Activated CD8-positive, alpha-beta memory T cell treated with anti-CD3 and anti-CD28 coated beads, Interleukin-2, amount 50 U/mL, for 1 hour (primary cell): ENCODE measurements around the gene ALKBH5.

Experiments
- DNase-seq: peaks from one replicate; pipeline ENCODE4 v3.0.0-alpha.2; 2020; ENCODE audit errors: extremely low read depth

Gene ALKBH5

GRCh38 chr17:18224053-18224386, 40.4 kb downstream of the ALKBH5 start:
- DNase-seq, result no peak

DNA sequence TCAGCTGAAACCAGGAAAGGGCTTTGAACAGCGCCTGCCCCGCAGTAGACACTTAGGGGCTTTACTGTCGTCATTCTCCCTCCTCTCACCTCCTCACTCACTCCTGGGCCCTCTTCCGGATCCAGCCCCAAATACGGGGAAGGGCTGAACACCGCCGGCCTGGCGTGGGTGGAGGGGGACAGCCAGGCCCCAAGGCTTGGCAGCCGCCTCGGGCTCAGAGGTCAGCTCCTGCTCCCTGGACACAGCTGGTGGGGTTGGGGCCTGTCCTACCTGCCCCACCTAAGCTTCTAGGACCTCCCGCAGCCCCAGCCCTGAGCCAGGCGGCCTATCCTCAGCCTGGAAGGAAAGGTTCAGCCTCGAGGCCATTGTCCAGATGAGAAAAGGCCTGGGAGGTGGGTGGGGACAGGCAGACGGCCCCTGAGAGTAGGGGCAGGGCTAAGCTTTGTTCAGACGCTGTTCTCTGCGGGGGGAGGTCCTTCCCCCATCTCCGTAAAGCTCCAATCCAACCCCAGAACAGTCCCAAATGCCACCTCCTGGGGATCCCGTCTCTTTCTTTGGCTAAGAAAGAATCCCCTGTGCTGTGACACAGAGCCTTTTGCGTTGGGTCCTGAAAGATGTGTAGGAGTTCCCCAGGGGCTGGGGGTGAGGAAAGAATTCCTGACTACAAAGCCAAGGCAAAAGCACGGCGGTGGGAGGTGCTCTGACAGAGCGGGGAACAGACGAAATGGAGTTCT, 40.9 kb downstream of the ALKBH5 start:
- DNase-seq, result no peak

- DNase-seq, result peak; percentile 81
These were observed 41.6 kb downstream of the ALKBH5 start, which contains the start of gene LLGL1 for GRCh38 chr17:18225121-18225641. Gene LLGL1, plus strand, starts transcription at chr17:18225635. Its CDS starts 48 bp downstream, at chr17:18225683.

- DNase-seq, result no peak
These were observed 42.1 kb downstream of the ALKBH5 start for GRCh38 chr17:18225642-18226283.

- DNase-seq, result no peak
These were observed 42.8 kb downstream of the ALKBH5 start for GRCh38 chr17:18226284-18226945.

- no peak for DNase-seq
These were observed 44.0 kb downstream of the ALKBH5 start for GRCh38 chr17:18227635-18228034.

DNA sequence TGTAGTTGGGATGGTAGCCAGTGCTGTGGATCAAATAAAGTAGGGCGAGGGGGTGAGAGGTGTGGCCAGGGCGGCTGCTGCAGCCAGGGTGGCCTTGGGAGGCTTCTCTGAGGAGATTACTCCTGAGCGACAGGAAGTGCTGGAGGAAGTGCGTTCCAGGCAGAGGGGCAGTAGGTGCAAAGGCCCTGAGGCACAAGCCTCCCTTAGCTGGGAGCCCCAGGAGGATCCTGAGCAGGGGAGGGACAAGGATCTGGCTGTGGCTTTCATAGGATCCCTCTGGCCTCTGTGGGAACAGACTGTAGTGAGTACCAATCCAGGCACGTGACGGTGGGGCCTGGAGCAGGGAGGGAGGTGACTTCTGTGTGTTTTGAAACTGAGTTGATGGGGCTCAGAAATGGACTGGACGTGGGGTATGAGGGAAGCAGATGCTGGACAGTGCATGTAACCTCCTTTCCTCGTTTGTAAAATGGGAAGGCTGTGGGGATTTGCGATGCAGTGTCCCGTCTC, 44.6 kb downstream of the ALKBH5 start:
- no peak for DNase-seq

DNA sequence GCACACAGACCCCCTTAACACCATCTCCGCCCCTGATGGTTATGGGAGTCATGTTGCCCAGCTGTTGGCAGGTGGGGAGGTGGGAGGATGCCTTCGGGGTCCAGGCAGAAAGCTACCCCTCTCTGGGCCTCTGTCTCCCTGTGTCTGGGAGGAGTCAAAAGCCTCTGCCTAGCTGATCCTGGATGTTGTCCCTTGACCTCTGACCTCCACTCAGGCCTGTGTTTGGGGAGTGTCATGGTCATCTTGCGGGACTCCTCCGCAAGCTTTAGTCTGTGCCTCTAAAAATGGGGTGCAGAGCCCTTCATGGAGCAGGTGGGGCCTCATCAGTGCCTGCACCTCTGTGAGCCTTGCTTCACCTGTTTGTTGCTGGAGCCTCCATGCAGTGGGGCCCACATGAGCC, 45.6 kb downstream of the ALKBH5 start:
- no peak for DNase-seq

DNA sequence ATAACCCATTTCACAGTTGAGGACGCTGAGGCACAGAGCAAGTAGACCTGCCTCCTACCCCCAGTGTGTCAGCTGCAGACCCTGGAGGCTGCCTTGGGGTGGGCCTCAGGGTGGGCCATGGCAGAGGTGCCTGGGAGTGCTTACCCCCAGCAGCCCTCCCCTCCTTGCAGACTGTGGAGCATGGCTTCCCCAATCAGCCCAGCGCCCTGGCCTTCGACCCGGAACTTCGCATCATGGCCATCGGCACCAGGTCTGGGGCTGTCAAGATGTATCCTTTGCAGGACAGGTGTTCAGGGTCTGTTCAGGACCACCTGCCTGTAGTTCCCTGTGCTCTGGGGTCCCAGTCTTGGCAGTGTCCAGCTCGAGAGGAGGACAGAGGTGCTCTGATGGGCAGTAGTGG, 46.1 kb downstream of the ALKBH5 start:
- no peak for DNase-seq

- no peak for DNase-seq
These were observed 46.9 kb downstream of the ALKBH5 start for GRCh38 chr17:18230288-18231141.

- no peak for DNase-seq
These were observed 47.5 kb downstream of the ALKBH5 start for GRCh38 chr17:18231164-18231563.

- no peak for DNase-seq
These were observed 50.3 kb downstream of the ALKBH5 start for GRCh38 chr17:18233803-18234518.

- DNase-seq, result no peak
These were observed 51.3 kb downstream of the ALKBH5 start for GRCh38 chr17:18234853-18235380.

- DNase-seq, result no peak
These were observed 52.2 kb downstream of the ALKBH5 start for GRCh38 chr17:18235743-18236256.

GRCh38 chr17:18236494-18236893, 52.9 kb downstream of the ALKBH5 start:
- no peak for DNase-seq

GRCh38 chr17:18237461-18237860, 53.8 kb downstream of the ALKBH5 start:
- DNase-seq, result no peak

GRCh38 chr17:18238299-18238698, 54.7 kb downstream of the ALKBH5 start:
- DNase-seq, result no peak

DNA sequence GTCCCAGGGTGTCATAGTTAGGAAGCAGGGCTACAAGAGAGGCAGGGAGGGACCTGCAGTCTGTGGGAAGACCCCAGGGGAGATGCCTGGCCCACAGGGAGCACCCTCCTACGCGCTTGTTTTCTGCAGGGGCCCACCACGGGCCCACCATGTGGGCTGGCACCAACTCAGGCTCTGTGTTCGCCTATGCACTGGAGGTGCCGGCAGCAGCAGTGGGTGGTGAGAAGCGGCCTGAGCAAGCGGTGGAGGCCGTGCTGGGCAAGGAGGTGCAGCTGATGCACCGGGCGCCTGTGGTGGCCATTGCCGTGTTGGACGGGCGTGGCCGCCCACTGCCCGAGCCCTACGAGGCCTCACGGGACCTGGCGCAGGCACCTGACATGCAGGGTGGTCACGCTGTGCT, 56.8 kb downstream of the ALKBH5 start:
- DNase-seq, result no peak

DNA sequence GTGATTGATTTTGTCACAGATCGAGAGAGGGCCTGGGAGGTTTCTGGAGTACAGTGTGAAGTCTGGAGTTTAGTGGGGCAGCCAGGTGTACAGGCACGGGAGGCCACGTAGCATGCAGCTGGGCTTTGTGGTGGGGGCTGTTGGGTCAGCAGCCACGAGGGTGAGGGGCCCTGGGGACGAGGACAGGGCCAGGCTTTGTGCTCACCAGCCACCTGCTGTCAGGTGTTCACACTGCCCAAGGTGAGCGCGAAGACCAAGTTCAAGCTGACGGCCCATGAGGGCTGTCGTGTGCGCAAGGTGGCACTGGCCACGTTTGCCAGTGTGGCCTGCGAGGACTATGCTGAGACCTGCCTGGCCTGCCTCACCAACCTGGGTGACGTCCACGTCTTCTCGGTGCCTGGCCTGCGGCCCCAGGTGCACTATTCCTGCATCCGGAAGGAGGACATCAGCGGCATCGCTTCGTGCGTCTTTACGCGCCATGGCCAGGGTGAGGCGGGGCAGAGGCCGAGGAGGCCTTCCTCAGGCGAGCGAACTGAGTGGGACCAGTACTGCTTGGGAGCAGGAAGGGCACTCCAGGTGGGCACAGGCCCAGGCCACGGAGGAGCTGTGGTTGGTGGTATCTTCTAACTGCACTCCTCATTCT, 57.7 kb downstream of the ALKBH5 start:
- DNase-seq, result no peak
